Stimulated activated naive CD4-positive, alpha-beta T cell (primary cell): ENCODE measurements around the gene PLEKHA5.
A peak's percentile ranks its signal among the peaks of the same experiment; 100 is the strongest.
"Not testable (repeated sequence)": the region's sequence is repeated elsewhere in the genome, so short reads cannot be mapped to it uniquely, and the experiment has no call there.

Experiments
- DNase-seq, 6 experiments: peaks; one replicate each; lab custom pipeline; 2025; lab: John Stamatoyannopoulos, UW

Gene PLEKHA5

DNA sequence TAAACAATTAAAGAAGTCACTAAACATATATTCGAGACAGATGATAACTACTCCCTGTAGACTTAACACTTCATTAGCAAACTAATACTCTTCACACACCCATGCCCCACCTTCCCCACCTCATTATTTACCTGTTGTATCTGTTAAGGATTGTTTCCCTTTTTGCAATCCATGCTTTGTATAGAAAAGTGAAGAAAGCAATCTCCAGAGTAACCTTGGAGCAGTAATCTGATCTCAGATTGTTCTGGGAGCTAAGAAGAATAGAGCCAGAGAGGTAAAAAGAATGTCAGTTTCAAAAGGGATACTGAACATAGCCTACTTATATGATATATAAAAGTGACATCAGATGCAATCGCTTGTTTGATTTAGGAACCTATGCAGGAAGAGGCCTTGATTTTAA, 37.4 kb downstream of the PLEKHA5 start:
- DNase-seq: no peak

DNA sequence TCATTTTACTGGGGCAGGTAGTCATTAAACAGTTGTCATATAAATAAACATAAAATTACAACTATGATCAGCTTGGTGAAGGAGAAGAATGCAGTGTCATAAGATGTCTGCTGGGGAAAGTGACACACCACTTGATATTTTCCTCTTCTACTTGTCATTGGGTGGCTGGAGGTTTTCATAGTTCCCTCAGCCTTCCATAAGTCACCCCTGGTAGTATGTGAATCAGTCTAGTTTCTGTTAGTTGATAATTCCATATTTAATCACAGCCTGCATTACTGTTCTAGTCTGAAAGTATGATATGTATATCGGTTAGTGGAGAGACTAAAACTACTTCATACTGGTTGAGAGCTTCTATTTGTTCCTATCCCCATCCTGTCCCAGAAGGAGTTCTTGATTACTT, 38.2 kb downstream of the PLEKHA5 start:
- no peak for DNase-seq

DNA sequence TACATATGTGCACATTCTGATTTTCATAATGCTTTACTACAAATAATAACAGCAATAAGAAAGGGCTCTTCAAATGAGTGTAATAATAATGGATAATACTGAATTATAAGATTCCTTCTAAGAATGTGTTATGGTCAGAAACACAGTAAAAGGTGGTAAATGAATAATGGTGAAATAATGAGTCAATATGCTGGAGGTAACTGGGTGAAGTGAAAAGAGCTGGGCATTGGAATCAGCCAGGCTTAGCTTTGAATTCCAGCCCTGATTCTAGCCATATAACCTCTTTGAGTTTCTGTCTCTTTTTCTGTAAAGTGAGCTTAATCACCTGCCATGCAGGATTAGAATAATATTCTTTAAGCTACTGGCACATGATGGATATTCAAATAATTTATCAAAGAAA, 39.1 kb downstream of the PLEKHA5 start:
- DNase-seq: no peak

DNA sequence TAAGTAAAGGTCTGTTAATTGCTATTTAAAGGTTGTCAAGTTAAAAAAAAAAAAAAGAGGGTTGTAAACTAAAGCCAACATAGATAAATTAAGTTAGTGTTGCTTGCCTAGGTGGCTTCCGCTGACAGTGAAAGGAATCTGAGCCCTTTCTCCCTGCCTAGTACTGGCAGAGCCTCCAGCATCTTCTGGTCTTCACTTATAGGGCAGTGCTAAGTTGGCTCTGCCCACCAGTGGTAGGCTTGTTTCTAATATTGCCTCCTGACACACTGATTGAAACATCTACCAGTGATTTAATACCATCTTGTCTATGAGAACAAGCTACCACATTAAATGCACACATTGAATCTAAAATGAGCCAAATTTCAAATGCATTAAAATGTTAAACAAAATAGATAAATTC, 39.7 kb downstream of the PLEKHA5 start:
- no peak for DNase-seq

DNA sequence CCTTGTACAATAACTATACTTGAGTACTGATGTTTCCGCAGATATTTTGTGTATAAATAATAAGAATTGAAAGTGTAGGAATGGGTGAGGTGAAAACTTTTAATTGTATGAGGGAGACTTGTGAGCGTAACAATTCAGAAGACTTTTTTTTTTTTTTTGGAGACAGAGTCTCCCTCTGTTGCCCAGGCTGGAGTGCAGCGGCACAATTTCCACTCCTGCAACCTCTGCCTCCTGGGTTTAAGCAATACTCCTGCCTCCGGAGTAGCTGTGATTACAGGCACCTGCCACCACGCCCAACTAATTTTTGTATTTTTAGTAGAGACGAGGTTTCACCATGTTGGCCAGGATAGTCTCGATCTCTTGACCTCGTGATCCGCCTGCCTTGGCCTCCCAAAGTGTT, 40.8 kb downstream of the PLEKHA5 start:
- not testable (repeated sequence) for DNase-seq

DNA sequence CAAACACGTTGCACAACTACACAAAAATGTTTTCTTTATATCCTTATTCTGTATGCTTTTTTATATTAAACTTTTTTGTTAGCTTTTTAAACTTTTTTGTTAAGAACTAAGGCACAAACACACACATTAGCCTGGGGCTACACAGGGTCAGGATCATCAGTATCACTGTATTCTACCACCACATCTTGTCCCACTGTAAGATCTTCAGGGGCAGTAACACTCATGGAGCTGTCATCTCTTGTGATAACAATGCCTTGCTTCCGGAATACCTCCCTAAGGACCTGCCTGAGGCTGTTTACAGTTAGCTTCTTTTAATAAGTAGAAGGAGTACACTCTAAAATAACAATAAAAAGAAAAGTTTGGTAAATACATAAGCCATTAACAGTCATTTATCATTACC, 42.2 kb downstream of the PLEKHA5 start:
- DNase-seq: no peak

DNA sequence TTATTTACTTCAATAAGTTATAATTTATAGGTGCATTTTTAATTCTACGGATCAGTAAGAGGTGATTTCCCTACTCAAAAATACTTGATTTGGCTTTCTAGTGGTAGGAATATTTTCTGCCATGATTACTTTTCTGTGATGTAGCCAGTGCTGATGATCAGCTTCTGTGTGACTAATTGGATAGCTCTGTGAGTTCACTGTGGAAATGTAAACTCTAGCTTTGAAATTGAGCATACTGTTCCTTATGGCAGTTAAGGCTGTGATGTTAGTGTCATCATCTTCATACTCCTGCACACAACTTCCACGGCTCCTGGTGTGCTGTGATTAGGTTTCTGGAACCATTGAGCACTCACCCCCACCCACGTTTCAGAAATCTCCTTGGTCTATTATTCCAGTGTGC, 48.2 kb downstream of the PLEKHA5 start:
- DNase-seq: no peak

DNA sequence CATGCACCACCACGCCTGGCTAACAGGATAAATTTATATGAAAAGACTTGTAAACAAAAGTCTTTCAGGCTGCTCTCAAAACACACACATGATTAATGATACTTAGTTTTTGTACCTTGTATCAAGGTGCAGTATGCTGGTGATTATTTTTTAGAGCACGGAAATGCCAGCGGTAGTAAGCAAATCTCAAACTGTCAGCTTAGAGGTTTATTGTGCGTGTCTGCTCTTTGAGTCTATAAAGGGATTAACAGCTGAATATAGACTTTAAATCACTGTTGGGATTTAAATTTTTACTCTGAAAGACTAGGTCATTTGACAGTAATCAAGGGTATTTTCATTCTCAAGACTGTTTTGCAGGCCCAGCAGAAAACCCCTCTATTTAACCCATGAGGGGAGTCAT, 50.5 kb downstream of the PLEKHA5 start:
- DNase-seq: no peak

DNA sequence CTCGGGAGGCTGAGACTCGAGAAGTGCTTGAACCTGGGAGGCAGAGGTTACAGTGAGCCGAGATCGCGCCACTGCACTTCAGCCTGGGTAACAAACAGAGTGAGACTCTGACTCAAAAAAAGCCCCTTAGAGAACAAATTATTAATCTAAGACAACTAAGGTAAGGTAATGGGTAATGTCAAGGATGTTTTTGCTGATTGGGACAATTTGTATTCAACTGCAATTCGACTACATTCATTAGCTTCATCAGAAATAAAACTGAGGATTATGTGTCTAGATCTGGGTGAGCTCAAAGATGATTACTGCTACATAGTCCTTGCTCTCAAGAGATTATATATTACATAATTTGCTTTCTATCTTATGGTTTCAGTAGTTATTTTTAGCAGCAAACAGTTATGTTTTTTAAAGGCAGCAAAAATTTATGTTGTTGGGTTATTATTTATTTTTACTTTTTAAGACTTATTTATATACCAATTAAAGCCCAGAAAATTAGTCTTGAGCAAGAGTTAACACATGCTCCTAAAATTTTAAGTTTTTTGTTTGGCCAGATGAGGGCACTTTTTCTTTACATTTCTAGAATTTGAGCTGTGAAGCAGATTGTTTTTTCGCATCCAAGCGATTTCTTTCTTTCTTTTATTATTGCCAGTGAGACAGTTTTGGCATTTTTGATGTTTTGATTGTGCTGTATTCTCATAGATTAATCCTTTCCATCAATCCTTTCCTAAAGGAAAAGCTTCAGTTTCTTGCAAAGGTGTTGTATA, 52.3 kb downstream of the PLEKHA5 start:
- DNase-seq: no peak

DNA sequence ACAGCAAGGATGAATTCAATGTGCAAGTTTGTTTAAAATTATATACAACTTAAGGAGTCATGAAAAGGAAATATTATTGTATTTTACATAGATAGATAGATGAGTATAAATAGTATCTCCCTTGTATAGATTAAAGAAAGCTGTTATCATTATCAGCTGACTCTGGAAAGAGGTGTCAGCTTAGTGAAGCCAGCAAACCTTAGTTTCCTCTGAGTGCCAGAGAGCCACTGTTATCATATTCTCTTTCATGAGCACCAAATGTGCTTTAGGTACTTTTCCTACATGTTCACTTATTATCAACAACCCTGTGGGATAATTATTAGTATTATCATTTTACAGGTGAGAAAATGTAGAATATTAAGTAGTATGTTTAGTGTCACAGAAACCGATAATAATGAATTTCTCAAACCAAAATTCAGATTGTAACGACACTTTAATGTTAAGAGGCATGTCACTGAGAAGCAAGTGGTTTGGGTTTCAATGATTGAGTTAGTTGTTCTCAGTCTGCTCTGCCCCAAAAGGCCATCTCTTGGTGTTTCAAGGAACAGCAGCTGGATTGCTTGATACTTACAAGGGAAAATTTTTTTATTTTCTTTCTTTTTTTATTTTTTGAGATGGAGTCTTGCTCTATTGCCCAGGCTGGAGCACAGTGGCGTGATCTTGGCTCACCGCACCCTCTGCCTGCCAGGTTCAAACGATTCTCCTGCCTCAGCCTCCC, 53.7 kb downstream of the PLEKHA5 start:
- no peak for DNase-seq

DNA sequence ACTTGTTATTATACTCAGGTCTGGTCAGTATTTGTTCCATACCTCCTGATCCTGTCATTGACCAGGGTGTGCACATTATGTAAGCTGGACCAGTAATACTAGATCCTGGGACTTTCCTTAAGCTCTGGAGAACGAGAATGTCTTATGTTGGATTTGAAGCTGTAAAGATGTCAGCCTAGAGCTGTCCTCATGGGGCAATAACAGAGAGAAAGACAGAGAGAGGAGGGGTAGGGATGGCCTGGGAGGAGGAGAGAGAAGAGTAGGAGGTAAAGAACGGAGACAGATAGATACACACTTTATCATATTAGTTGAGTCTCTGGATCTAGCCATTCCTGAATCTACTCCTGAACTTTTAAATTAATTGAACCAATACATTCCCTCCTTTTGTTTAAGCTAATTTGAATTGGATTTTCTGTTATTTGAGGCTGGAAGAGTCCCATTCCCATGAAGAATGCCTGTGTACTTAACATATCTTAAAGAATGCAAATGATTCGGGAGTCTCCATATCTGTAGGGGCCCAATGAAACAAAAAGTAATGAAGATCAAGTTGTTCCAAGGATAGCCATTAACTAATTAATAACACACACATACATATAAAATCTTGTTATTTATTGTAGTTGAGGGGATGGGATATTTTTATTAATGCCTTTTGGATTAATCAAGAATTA, 55.9 kb downstream of the PLEKHA5 start:
- no peak for DNase-seq

DNA sequence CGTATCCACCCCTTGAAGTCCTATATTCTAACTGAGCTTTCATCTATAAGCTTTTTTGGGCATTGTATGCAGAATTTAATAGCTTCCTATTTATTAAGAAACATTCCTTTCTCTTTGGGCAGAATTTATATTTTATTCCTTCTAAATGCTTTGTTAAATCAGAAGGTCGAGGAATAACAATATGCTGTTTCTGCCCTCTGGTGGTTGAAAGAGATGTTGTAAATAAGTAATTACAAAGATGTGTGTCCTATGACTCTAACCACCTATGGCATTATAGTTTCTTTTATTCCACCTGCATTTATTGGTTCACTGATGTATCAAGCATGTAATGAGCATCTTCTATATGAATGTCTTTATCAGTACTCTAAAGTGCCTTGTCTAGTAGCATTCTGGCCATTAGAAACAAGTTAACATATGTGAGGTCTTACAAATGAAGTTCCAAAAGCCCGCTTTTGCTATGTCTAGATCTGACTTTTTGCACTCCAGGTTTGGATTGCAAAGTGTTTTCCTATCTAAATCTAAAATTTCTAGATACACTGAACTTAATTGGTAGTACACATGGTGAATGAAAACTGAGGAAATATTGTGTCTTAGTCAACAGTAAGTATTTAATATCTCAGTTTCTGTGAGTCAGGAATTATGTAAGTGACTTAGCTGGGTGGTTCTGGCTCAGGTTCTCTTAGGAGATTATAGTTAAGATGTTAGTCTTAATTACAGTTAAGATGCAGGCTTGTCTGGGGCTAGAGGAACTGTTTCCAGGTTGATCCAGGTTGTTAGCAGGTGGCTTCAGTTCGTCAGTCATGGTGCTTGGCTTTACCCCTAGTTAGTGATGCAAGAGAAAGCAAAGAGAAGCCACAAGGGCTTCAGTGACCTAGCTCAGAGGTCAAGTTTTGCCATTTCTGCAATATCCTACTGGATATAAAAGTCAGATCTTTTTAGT, 57.5 kb downstream of the PLEKHA5 start:
- peak in 1 of 6 experiments; percentile 15 for DNase-seq

DNA sequence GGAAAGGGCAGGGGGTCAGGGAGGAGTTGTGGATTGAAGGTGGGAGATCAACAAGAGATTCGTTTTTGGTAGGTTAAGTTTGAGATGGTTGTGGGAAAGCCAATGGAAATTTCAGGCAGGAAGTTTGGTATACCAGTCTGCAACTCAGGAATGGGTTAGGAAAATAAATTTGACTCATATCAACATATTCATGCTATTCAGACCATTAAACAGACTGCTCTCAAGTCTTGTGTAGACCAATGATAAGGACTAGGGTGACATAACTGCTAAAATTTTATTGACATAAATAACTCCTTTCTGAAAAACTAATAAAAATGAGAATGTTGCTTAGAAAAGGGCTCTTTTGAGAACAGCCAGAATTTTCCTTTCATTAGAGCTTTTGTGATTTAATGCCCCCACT, 60.0 kb downstream of the PLEKHA5 start:
- DNase-seq: no peak

DNA sequence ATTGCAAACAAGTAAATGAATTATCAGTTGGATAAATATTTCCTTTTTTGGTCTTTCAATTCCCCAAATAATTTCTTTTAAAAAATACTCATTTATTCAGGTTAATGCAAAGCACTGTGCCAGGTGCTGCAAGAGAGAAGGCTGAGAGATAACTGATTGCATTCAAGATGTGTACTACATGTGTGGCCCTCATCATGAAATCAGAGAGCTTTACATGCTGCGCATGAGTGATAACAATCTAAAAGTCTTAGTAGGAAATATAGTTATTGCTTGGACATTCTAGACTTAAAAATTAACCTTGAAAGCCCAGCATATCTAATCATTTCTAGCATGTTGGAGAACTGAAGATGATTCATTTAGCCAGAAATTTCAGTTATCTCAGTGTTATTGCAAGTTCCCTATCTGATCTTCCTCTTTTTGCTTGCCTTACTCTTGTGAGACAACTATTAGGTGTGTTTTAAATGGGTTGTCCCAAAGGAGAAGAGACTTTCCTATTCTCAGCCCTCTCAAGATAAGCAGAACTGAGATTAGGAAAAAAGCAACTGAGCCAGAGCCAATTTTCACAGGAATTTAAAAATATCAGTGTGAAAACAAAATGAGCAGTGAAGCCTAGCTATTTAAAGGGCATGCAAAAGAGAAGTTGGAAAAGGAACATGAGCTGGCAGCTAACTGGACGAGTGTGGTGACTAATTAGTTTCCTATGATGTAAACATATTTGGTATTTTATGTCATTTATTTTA, 60.9 kb downstream of the PLEKHA5 start:
- DNase-seq: no peak

DNA sequence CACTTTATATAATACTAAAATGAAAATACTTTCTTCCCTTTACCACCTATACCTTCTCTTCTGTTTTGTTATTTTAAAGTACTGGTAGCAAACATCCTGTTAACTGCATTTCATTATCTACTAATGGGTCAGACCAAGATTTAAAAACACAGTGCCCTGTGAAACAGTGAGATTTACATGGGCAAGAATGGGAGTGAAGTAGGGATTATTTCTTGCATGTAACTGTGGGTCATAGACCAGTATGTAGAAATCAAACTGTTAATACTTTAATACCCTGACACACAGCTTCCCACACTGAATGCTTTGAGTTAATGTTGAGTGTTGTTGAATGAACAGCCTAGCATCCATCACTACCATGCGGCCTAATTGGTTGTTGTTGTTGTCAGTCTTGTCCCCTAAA, 61.6 kb downstream of the PLEKHA5 start:
- no peak for DNase-seq

DNA sequence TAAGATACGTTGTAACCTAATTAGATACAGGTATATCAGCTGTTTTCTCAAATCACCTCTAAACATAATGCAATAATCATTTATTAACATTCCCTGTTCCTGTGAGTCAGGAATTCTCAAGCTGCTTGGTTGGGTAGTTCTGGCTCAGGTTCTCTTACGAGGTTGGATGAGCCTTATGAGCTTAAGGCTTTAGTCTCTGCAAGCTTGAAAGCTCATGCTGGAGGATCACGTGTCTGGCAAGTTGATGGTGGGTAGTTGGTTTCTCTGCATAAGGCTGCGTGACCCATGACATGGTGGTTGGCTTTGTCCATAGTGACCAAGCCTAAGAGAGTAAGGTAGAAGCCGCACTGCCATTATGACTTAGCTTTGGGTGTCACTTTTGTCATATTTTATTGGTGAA, 62.0 kb downstream of the PLEKHA5 start:
- no peak for DNase-seq

DNA sequence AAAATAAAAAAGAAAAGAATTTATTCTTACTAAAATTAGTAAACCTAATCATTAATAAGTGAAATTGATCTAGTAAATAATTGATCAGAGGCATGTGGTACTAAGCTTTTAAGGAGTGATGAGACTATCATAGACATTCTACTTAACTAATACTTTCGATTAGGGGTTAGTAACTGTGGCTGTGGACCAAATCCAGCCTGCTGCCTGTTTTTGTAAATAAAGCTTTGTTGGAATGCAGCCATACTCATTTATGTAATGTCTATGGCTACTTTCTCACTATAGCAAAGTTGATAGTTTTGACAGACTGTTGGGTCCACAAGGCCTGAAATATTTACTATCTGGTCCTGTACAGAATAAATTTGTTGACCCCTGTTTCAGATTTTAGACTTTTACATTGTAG, 63.2 kb downstream of the PLEKHA5 start:
- DNase-seq: no peak

DNA sequence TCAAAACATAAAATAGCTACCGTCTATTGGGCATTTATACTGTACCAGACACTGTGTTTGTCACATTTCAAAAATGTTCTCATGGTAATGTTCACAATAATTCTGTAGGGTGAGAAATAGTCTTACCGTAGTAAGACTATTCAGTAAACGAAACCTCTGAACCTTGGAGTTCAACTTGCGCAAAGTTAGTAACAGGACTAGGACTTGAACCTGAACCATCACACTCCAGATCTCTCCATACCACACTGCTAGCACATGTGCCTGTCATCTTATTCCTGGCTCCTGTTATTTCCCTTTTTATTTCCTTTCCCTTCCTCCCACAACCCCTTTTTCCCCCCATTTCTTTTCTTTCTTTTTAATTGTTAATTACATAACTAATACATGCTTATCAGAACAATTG, 65.4 kb downstream of the PLEKHA5 start:
- DNase-seq: no peak

DNA sequence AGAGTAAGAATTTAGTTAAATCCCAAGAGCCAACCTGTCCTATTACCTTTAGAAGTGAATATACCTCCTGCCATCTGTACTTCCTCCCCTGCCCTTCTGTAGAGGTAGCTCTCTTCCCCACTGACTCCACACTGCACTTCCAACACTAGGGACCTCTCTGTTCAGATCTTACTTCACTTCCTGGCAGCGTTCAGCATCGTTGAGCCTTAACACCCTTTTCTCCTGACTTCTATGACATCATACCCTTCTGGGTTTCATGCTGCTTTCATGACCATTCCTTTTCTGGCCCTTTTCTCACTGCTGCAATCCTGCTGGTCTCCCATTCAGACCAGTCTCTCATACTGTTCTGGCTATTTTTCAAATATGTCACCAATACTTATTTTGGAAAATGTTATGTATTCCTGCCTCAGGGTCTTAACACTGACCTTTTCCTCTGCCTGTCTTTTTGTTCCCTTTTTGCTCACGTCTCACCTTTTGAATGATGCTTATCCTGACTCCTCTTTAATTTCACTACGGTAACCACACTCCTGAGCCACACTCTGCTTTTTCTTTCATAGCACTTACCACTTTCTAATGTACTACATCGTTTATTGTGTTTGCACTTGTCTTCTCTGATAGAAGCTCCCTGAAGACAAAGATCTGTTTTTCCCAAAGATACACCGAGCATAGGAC, 67.6 kb downstream of the PLEKHA5 start:
- DNase-seq: no peak

DNA sequence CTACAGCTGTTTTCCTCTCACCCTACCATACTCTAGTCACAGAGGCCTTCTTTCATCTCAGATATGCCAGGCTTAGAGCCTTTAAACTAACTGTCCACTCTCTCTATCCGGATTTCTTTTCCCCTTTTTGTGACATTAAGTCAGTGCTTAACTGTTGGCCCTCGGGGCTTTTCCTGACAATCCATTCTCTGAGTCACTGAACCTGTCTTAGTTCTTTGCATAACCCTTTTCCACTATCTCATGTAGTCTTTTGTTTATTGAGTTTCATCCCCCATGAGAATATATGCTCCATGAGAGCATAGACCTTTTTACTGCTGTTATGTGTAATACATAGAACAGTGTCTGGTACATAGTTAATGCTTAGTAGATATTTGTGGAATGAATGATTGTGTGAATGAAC, 68.7 kb downstream of the PLEKHA5 start:
- DNase-seq: no peak

DNA sequence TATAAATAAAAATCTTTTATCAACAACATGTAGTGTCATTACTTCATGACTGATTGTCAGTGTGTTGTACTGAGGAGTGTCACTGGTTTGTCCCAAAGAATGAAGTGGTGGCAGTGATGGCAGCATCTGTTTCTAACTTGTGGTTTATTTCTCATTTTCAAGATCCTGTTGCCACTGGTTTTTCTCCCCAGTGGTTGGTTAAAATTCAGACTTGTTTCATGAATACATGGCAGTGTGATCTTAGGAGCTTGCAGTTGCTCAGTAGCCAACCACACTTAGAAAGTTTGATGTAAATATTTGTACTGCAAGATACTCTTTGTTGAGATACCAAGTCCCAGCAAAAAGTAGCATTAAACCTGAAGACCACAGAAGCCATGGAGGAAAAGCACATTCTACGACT, 69.8 kb downstream of the PLEKHA5 start:
- DNase-seq: no peak
